GM19397 (cell line): ENCODE data around the gene FSTL4.
"Not testable (repeated sequence)": the region's sequence is repeated elsewhere in the genome, so short reads cannot be mapped to it uniquely, and the experiment has no call there.

Experiments used
- ATAC-seq: cut with Tn5 transposase; IDR thresholded peaks from one replicate; pipeline ENCODE4 v1.9.1; 2021; ENCODE audit warnings: mild to moderate bottlenecking, moderate library complexity; ENCODE audit not compliant: unreplicated experiment

Gene FSTL4

GRCh38 chr5:133559960-133560359, 52.4 kb downstream of the FSTL4 start:
- ATAC-seq, result no peak

- ATAC-seq, result no peak
Observed at GRCh38 chr5:133556551-133556950, 55.8 kb downstream of the FSTL4 start.

GRCh38 chr5:133554279-133554678, 58.1 kb downstream of the FSTL4 start:
- ATAC-seq, result no peak

GRCh38 chr5:133552925-133553525, 59.3 kb downstream of the FSTL4 start:
- no peak for ATAC-seq

GRCh38 chr5:133546500-133546899, 65.8 kb downstream of the FSTL4 start:
- no peak for ATAC-seq

- ATAC-seq, result no peak
Observed at GRCh38 chr5:133544346-133544745, 68.0 kb downstream of the FSTL4 start.

- no peak for ATAC-seq
Observed at GRCh38 chr5:133539818-133540217, 72.5 kb downstream of the FSTL4 start.

GRCh38 chr5:133538718-133539117, 73.6 kb downstream of the FSTL4 start:
- no peak for ATAC-seq

GRCh38 chr5:133535241-133535929, 77.0 kb downstream of the FSTL4 start:
- ATAC-seq, result not testable (repeated sequence)

GRCh38 chr5:133534566-133534965, 77.8 kb downstream of the FSTL4 start:
- no peak for ATAC-seq

- ATAC-seq, result no peak
Observed at GRCh38 chr5:133533541-133533940, 78.8 kb downstream of the FSTL4 start.

- ATAC-seq, result no peak
Observed at GRCh38 chr5:133531594-133531993, 80.7 kb downstream of the FSTL4 start.

- ATAC-seq, result no peak
Observed at GRCh38 chr5:133531178-133531577, 81.2 kb downstream of the FSTL4 start.

GRCh38 chr5:133530270-133530669, 82.1 kb downstream of the FSTL4 start:
- ATAC-seq, result no peak

- ATAC-seq, result no peak
Observed at GRCh38 chr5:133528841-133529240, 83.5 kb downstream of the FSTL4 start.

- no peak for ATAC-seq
Observed at GRCh38 chr5:133527311-133527710, 85.0 kb downstream of the FSTL4 start.

- no peak for ATAC-seq
Observed at GRCh38 chr5:133526368-133526767, 86.0 kb downstream of the FSTL4 start.

GRCh38 chr5:133525126-133525525, 87.2 kb downstream of the FSTL4 start:
- no peak for ATAC-seq

GRCh38 chr5:133524666-133525065, 87.7 kb downstream of the FSTL4 start:
- ATAC-seq, result no peak

- ATAC-seq, result no peak
Observed at GRCh38 chr5:133523961-133524586, 88.3 kb downstream of the FSTL4 start.

GRCh38 chr5:133523013-133523658, 89.2 kb downstream of the FSTL4 start:
- no peak for ATAC-seq

GRCh38 chr5:133521801-133522200, 90.5 kb downstream of the FSTL4 start:
- ATAC-seq, result no peak
